ENCODE measurements around the gene NUCKS1.
A peak's percentile ranks its signal among the peaks of the same experiment; 100 is the strongest.

Gene NUCKS1

DNA sequence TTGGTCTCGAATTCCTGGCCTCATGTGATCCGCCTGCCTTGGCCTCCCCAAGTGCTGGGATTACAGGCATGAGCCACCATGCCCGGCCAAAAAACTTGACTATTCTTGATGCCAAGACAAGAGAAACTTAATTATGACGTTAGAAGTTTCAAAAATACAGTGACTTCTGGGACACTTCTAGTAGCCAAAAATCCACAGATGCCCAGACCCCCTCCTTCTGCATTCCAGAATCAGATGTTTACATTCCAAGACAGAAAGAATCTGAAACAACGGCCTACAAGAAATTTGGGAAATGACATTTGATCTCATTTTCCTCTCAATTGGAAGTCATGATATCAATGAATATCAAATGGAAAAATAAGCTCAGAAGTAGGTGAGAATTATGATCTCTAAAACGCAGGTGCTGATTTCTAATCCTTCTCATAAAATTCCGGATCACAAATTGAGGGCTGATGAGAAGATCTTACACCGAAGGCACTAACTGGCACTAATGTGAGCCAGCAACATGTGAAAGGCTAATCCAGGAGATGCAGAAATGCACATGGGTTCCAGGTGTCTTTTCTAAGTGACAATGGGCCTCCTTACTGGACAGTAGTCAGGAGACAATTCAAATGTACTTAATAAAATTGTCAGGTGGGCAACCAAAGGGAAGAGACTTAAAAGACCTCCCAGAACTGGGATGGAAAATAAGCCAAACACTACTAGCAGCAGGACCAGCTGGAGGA lies 19.8 kb upstream of the NUCKS1 start:
- Histone ChIP-seq H3K27me3 (ENCODE audit: low read depth, low read length) (no peaks in the 10 kb centered on the region), H3K4me3 (ENCODE audit: low read depth in 1 of 2, low read length in 2 of 2) (no peak overlapping the region), H3K9me3 (ENCODE audit: control insufficient read depth in 1 of 2, low read length in 2 of 2) (no peaks in the 10 kb centered on the region), H3K27ac (ENCODE audit: low read length) (no peak overlapping the region), H3K36me3 (ENCODE audit: control insufficient read depth in 1 of 2, insufficient read depth in 2 of 2, low read length in 2 of 2) (peaks cover 16 to 19% of the 10 kb centered on the region in 2 donors), H3K4me1 (ENCODE audit: control insufficient read depth in 1 of 2, insufficient read depth in 2 of 2, low read length in 2 of 2) (peaks cover 0 to 8% of the 10 kb centered on the region in 2 donors)

- Histone ChIP-seq H3K4me3 (ENCODE audit: low read depth in 1 of 2, low read length in 2 of 2) (no peak overlapping the region), H3K9me3 (ENCODE audit: control insufficient read depth in 1 of 2, low read length in 2 of 2) (no peaks in the 10 kb centered on the region), H3K4me1 (ENCODE audit: control insufficient read depth in 1 of 2, insufficient read depth in 2 of 2, low read length in 2 of 2) (peaks cover 0 to 4% of the 10 kb centered on the region in 2 donors), H3K27me3 (ENCODE audit: low read depth, low read length) (no peaks in the 10 kb centered on the region), H3K36me3 (ENCODE audit: control insufficient read depth in 1 of 2, insufficient read depth in 2 of 2, low read length in 2 of 2) (peaks cover 14 to 16% of the 10 kb centered on the region in 2 donors), H3K27ac (ENCODE audit: low read length) (no peak overlapping the region)
These were observed 17.3 kb upstream of the NUCKS1 start for GRCh38 chr1:205767248-205767647.

GRCh38 chr1:205766570-205766969 lies 16.6 kb upstream of the NUCKS1 start:
- no peak overlapping the region for H3K27ac ChIP-seq (ENCODE audit: low read length)
- H3K4me1 ChIP-seq (ENCODE audit: control insufficient read depth in 1 of 2, insufficient read depth in 2 of 2, low read length in 2 of 2) = peaks cover 0 to 4% of the 10 kb centered on the region in 2 donors

DNA sequence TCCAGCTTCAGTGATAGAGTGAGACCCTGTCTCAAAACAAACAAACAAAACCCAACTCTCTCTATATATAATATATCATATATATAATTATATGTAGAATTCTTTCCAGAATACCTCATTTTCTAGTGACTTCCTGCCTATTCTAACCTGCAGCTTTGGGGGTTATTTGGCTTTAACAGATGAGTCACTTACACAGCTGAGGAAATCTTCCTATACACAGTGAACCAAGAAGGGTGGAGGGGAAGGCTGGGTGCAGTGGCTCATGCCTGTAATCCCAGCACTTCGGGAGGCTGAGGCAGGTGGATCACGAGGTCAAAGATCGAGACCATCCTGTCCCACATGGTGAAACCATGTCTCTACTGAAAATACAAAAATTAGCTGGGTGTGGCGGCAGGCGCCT lies 16.1 kb upstream of the NUCKS1 start:
- H3K4me1 ChIP-seq (ENCODE audit: control insufficient read depth in 1 of 2, insufficient read depth in 2 of 2, low read length in 2 of 2) = peaks cover 0 to 4% of the 10 kb centered on the region in 2 donors
- no peak overlapping the region for H3K27ac ChIP-seq (ENCODE audit: low read length)
- H3K27me3 ChIP-seq (ENCODE audit: low read depth, low read length) = no peaks in the 10 kb centered on the region
- H3K36me3 ChIP-seq (ENCODE audit: control insufficient read depth in 1 of 2, insufficient read depth in 2 of 2, low read length in 2 of 2) = peaks cover 14 to 16% of the 10 kb centered on the region in 2 donors
- H3K4me3 ChIP-seq (ENCODE audit: low read depth in 1 of 2, low read length in 2 of 2) = no peak overlapping the region
- no peaks in the 10 kb centered on the region for H3K9me3 ChIP-seq (ENCODE audit: control insufficient read depth in 1 of 2, low read length in 2 of 2)

More at GRCh38 chr1:205766570-205766969, 16.6 kb upstream of the NUCKS1 start:
- no peaks in the 10 kb centered on the region for H3K9me3 ChIP-seq (ENCODE audit: control insufficient read depth in 1 of 2, low read length in 2 of 2)
- H3K4me3 ChIP-seq (ENCODE audit: low read depth in 1 of 2, low read length in 2 of 2) = no peak overlapping the region
- H3K27me3 ChIP-seq (ENCODE audit: low read depth, low read length) = no peaks in the 10 kb centered on the region
- H3K36me3 ChIP-seq (ENCODE audit: control insufficient read depth in 1 of 2, insufficient read depth in 2 of 2, low read length in 2 of 2) = peaks cover 14 to 16% of the 10 kb centered on the region in 2 donors

- H3K27ac ChIP-seq (ENCODE audit: low read length) = no peak overlapping the region
- H3K36me3 ChIP-seq (ENCODE audit: control insufficient read depth in 1 of 2, insufficient read depth in 2 of 2, low read length in 2 of 2) = peaks cover 3 to 7% of the 10 kb centered on the region in 2 donors
- H3K9me3 ChIP-seq (ENCODE audit: control insufficient read depth in 1 of 2, low read length in 2 of 2) = no peaks in the 10 kb centered on the region
- H3K4me1 ChIP-seq (ENCODE audit: control insufficient read depth in 1 of 2, insufficient read depth in 2 of 2, low read length in 2 of 2) = peaks cover 0 to 2% of the 10 kb centered on the region in 2 donors
- no peaks in the 10 kb centered on the region for H3K27me3 ChIP-seq (ENCODE audit: low read depth, low read length)
- no peak overlapping the region for H3K4me3 ChIP-seq (ENCODE audit: low read depth in 1 of 2, low read length in 2 of 2)
These were observed 14.6 kb upstream of the NUCKS1 start for GRCh38 chr1:205764578-205764977.

DNA sequence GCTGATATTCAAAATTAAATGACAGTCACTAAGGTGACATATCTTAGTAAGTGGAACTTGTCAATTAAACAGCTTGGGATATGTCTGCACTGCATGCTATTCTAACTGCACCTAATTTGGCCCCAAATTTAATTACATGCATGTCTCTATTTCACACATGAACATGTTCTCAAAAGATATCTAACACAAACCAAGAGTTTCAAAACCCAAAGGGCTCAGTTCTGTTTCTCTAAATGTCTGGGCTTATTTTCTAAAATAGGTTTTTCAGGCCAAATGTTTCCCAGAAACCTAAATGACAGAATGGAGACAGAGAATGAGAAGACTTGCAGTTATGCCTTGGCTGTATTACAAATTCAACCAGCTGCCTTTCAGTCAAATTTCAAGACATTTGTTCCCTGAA lies 14.0 kb upstream of the NUCKS1 start:
- Histone ChIP-seq H3K4me3 (ENCODE audit: low read depth in 1 of 2, low read length in 2 of 2) (no peak overlapping the region), H3K27me3 (ENCODE audit: low read depth, low read length) (no peaks in the 10 kb centered on the region), H3K36me3 (ENCODE audit: control insufficient read depth in 1 of 2, insufficient read depth in 2 of 2, low read length in 2 of 2) (peaks cover 2 to 4% of the 10 kb centered on the region in 2 donors), H3K9me3 (ENCODE audit: control insufficient read depth in 1 of 2, low read length in 2 of 2) (no peaks in the 10 kb centered on the region), H3K4me1 (ENCODE audit: control insufficient read depth in 1 of 2, insufficient read depth in 2 of 2, low read length in 2 of 2) (no peaks in the 10 kb centered on the region), H3K27ac (ENCODE audit: low read length) (no peak overlapping the region)

DNA sequence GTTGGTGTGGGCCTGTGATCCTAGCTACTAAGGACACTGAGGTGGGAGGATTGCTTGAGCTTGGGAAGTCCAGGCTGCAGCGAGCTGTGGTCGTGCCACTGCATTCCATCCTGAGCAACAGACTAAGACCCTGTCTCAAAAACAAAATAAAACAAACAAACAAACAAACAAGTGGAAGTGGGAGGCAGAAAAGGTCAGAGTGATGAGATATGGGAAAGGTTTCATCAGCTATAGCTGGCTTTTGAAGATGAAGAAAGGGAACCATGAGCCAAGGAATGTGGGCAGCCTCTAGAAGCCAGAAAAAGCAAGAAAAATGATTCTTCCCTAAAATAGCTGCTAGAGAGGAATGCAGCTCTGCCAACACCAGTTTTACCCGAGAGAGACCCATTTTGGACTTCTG lies 10.6 kb upstream of the NUCKS1 start:
- Histone ChIP-seq H3K4me1 (ENCODE audit: control insufficient read depth in 1 of 2, insufficient read depth in 2 of 2, low read length in 2 of 2) (no peaks in the 10 kb centered on the region), H3K9me3 (ENCODE audit: control insufficient read depth in 1 of 2, low read length in 2 of 2) (no peaks in the 10 kb centered on the region), H3K27me3 (ENCODE audit: low read depth, low read length) (no peaks in the 10 kb centered on the region), H3K36me3 (ENCODE audit: control insufficient read depth in 1 of 2, insufficient read depth in 2 of 2, low read length in 2 of 2) (no peaks in the 10 kb centered on the region), H3K27ac (ENCODE audit: low read length) (no peak overlapping the region), H3K4me3 (ENCODE audit: low read depth in 1 of 2, low read length in 2 of 2) (no peak overlapping the region)

- Histone ChIP-seq H3K27me3 (ENCODE audit: low read depth, low read length) (no peaks in the 10 kb centered on the region), H3K9me3 (ENCODE audit: control insufficient read depth in 1 of 2, low read length in 2 of 2) (no peaks in the 10 kb centered on the region), H3K27ac (ENCODE audit: low read length) (no peak overlapping the region), H3K4me1 (ENCODE audit: control insufficient read depth in 1 of 2, insufficient read depth in 2 of 2, low read length in 2 of 2) (no peaks in the 10 kb centered on the region), H3K4me3 (ENCODE audit: low read depth in 1 of 2, low read length in 2 of 2) (no peak overlapping the region), H3K36me3 (ENCODE audit: control insufficient read depth in 1 of 2, insufficient read depth in 2 of 2, low read length in 2 of 2) (no peaks in the 10 kb centered on the region)
These were observed 6.6 kb upstream of the NUCKS1 start for GRCh38 chr1:205756552-205756951.

DNA sequence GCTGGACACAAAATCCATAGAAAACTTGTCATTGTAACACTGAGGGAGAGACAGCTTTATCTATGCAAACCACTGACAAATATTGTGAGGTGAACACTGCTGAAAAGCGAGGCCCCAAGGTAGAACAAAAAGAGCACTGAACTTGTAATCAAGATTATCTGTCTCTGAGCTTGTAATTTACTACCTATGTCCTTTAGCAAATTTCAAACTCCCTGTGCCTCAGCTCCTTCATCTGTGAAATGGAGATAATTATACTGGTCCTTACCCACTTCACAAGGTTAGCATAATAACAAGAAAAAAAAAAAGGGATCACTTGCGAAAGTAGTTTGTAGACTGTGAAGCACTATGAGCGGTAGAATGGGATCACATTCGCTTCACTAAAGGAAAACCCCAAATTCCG lies 4.9 kb upstream of the NUCKS1 start:
- Histone ChIP-seq H3K27me3 (ENCODE audit: low read depth, low read length) (no peaks in the 10 kb centered on the region), H3K4me3 (ENCODE audit: low read depth in 1 of 2, low read length in 2 of 2) (no peak overlapping the region), H3K27ac (ENCODE audit: low read length) (no peak overlapping the region), H3K9me3 (ENCODE audit: control insufficient read depth in 1 of 2, low read length in 2 of 2) (no peaks in the 10 kb centered on the region), H3K4me1 (ENCODE audit: control insufficient read depth in 1 of 2, insufficient read depth in 2 of 2, low read length in 2 of 2) (no peaks in the 10 kb centered on the region), H3K36me3 (ENCODE audit: control insufficient read depth in 1 of 2, insufficient read depth in 2 of 2, low read length in 2 of 2) (no peaks in the 10 kb centered on the region)

DNA sequence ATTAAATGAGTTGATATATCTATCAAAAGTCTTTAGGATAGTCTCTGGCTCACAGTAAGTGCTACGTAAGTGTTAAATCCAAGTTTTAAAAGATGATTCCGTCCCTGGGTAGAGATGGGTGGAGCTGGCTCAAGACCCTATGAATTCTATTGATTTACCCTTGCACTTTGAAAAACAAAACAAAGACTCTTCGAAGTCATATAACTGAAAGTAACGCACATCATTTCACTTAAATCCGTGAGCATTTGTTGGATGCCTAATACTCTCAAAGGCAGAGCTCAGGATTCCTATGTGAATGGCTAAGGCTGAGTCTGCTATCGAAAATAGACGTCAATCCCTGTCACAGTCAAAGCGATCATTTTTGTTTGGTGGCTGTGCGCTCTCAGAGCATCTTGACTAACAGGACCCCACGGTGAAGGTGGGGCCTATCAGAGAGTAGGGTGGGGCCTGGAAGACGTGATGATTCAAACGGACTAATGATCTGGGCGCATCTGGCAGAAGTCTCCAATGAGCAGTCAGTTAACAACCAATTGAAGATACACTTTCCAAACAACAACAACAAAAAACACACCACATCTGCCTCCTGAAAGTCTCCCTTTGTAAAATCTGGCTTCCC lies 1.2 kb upstream of the NUCKS1 start:
- H3K4me3 ChIP-seq (ENCODE audit: low read depth in 1 of 2, low read length in 2 of 2) = peak overlapping the region in 1 of 2 donors; percentile 75

GRCh38 chr1:205749234-205750137 lies 496 bp downstream of the NUCKS1 start:
- H3K9me3 ChIP-seq (ENCODE audit: control insufficient read depth in 1 of 2, low read length in 2 of 2) = no peaks in the 10 kb centered on the region
- H3K27ac ChIP-seq (ENCODE audit: low read length) = peak overlapping the region; percentile 98
- no peaks in the 10 kb centered on the region for H3K27me3 ChIP-seq (ENCODE audit: low read depth, low read length)
- peaks cover 14 to 33% of the 10 kb centered on the region in 2 donors for H3K4me1 ChIP-seq (ENCODE audit: control insufficient read depth in 1 of 2, insufficient read depth in 2 of 2, low read length in 2 of 2)
- H3K36me3 ChIP-seq (ENCODE audit: control insufficient read depth in 1 of 2, insufficient read depth in 2 of 2, low read length in 2 of 2) = no peaks in the 10 kb centered on the region
- H3K4me3 ChIP-seq (ENCODE audit: low read depth in 1 of 2, low read length in 2 of 2) = peak overlapping the region; percentile 75 to 97

More for the DNA sequence above, 1.2 kb upstream of the NUCKS1 start:
- no peaks in the 10 kb centered on the region for H3K36me3 ChIP-seq (ENCODE audit: control insufficient read depth in 1 of 2, insufficient read depth in 2 of 2, low read length in 2 of 2)
- no peaks in the 10 kb centered on the region for H3K9me3 ChIP-seq (ENCODE audit: control insufficient read depth in 1 of 2, low read length in 2 of 2)
- H3K27me3 ChIP-seq (ENCODE audit: low read depth, low read length) = no peaks in the 10 kb centered on the region
- H3K4me1 ChIP-seq (ENCODE audit: control insufficient read depth in 1 of 2, insufficient read depth in 2 of 2, low read length in 2 of 2) = peaks cover 14 to 21% of the 10 kb centered on the region in 2 donors
- no peak overlapping the region for H3K27ac ChIP-seq (ENCODE audit: low read length)
